Activated CD4-positive, CD25-positive, alpha-beta regulatory T cell (primary cell): ENCODE results near the gene PASD1.

ENCODE experiments used
- DNase-seq, 4 experiments: peaks; one replicate each; lab custom pipeline; 2025; lab: John Stamatoyannopoulos, UW

The PASD1 gene

DNA sequence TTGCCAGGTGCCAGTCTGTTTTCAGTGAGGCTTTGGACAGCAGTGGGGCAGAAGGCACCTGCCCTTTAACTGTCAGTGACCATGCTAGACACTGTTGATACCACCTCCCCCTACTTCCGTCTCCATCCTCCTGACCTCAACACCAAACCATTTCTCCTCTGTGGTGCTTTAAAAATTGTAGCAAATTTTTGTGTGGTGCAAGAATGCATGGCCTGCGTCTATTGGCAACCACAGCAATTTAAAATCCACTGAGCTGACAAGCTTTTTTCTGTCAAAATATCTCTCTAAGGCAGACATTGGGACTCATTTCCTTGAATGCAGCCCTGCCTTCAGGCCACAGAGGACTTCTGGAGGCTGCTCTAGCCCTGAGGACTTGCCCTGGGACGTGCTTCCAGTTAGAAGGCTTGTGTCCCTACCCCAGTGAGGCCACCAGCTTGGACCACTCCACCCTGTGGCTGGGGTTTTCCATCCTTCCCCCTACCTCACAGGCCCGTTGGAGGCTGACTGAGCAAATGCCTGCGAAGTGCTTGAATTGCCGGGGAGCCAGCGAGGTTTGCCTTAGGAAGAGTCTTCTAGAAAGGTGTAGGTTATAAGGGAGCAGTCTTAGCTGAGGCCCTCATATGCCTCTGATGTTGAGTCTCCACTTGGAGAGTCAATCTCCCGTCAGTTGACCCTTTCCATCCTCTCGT is 138.7 kb downstream of the PASD1 start:
- DNase-seq, result no peak

DNA sequence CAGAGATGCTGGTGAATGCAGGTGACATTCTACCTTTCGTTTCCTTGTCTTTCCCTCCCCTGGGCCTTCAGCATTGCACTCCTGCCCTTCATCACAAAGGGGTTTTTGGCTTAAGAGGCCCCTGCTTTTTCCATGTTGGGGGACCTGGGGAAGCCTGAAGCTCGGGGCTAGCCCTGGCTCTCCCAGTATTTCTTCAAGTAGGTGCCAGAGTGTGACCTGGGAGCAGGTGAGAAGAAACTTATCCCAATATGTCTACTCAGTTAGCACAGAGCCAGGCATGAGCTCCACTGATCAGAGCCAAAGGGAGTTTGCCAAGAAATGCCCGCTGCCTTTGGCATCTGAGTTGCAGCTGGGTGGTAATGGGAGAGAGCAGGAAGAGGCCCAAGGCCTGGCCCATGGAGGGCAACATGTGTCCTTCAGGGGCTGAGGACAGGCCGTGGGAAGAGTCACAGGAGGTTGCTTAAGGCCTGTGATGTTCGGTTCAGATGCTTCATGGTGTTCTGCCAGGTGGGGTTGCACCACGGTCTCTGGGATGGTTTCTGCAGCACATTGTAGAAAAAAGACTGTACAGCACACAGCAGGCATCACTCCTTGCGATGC is 139.4 kb downstream of the PASD1 start:
- DNase-seq, result no peak

DNA sequence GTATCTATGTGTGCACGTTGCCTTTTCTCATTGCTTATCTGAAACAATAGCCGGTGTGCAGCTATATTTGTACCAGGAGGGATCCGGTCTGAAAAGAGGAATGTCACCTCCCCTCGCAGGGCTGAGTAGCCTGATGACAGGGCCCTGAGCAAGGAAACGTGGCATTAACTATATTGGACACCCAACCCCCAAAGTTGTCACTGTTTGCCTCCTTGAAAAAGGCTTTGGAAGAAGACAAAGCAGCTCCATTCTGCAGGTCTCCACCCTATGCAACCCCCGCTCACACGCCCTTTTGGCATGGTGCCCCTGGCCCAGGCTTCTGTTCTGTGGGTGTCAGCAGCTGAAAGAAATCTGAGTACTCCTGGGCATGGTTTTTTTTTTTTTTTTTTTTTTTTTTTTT is 140.0 kb downstream of the PASD1 start:
- no peak for DNase-seq

DNA sequence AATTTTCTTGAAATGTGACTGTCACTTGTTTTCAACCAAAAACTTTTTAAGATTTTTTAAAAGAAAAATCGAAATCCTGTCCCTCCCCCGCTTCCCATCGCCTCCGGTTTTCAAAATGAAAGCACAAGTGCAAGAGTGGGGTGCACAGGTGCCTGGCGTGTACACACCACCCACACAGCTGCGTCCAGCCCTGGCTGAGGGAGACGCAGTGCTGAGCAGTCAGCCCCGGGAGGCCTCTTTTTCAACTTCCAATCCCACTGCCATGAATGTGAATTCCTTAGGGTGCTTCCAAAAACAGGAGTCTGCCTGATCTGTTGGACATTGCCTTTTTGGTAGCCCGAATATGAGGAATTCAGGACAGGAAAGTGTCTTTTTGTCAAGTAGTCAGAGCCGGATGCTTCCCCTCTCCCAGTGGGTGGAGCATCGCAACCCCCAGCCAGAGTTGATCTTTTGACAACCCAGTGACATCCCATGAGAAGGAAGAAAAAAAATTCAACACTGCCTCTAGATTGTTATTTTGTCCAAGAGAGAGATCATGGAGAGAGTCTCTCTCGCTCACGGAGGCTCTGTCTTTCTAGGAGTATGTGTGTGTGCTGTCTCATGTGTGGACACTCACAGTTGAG is 140.7 kb downstream of the PASD1 start:
- DNase-seq, result no peak

DNA sequence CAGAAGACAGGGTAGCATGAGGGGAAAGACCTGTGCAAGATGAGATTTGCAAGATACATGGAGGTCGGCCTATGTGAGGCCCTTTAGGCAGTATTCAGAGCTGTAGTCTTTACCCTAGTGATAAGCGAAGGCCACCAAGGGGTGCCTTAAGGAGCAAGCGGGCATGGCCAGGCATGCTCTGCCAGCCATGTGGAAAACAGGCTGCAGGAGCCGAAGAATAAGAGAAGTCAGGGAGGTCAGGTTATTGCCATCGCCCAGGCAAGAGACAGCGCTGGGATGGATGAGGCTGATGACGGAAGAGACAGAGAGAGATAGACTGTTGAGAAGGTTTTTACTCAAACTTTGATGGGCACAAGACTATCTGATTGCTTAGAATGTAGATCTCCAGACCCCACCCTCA is 145.3 kb downstream of the PASD1 start:
- DNase-seq, result no peak

DNA sequence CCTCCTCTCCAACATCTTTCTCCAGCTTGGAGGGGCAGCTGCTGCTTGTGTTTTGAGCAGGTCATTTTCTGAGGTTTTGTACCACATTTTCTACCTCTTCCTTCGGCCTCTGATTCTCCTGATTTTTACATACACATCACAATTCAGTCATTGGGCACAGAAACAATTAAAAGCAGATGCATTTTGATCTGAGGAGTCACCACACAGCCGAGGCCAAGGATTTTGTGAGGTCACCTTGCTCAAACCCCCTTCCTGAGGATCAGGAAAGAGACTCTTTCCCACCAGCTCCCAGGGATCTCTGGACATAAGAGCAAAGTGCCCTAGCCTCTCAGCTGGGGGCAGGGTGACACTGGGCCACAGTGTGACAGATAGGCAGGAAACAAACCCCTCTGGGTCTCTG is 147.0 kb downstream of the PASD1 start:
- DNase-seq, result no peak

DNA sequence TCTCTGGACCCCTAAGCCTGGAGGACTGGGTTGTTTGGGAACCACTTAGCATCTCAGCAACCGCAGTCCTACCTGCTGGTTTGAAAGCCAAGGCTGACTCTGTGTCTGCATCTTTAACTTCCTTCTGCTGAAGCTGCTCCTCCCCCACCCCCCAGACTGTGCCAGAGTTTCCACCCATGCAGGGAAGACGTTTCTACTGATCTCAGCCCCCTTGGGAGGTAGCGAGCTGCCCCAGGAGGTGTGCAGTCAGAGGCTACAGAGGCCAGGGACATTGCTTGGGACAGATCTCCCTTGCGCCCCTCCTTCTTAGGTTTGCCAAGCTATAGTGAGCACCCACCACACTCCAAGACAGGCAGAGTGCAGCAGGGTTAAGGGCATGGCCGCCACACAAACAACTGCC is 147.7 kb downstream of the PASD1 start:
- no peak for DNase-seq

DNA sequence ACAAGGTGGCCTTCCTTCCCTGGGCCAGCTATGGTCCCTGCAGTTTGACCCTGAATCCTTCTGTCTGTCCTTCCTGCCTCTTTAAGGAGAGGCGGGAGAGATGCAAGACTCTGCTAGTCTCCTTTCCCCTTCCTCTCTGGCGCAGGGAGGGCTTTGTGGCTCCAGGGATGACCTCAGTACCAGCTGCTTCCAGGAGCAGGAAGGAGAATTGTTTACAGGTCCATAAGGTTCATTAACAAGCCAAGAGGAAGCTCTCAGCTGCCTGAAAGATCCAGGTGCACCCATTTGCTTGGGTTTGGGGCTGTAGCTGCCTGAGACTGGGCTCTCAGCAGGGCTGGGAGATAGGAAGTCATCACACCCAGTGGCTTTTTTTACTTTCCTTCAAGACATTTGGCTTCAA is 148.3 kb downstream of the PASD1 start:
- no peak for DNase-seq

DNA sequence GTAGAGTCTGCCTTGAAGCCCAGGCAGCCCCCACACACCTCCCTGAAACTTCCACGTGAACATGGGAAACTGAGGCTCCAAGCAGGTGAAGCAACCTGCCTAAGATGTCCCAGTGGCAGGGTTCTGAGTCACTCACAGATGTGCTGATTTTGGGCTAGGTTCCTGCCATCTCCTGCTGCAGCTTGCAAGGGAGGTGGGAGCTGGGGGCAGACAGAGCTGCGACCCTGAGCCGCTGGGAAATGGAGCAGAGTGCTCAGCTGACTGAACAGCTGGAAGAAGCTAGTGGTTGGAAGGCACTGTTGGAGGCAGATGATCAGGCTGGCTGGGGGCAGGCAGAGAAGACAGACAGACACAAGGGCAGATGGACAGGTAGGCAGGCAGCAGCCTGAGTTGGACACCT is 148.8 kb downstream of the PASD1 start:
- DNase-seq, result no peak

DNA sequence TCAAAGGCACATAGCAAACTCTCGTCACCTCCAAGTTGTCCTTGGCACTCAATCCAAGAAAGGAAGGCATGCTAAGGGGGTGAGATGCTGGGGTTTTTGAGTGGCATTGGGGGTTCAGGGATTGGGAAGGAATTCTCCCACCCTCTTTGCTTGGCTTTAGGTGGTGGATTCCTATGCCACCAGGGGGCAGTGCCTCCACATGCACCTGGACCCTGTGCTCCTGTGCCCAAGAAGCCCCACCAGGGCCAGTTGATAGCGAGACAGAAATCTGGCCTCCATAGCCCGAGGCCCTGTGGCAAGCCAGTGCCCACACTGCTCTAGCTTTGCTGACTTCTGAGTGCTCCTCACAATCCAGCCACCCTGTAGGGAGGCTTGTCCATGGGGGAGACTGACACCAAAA is 150.4 kb downstream of the PASD1 start:
- DNase-seq, result no peak

DNA sequence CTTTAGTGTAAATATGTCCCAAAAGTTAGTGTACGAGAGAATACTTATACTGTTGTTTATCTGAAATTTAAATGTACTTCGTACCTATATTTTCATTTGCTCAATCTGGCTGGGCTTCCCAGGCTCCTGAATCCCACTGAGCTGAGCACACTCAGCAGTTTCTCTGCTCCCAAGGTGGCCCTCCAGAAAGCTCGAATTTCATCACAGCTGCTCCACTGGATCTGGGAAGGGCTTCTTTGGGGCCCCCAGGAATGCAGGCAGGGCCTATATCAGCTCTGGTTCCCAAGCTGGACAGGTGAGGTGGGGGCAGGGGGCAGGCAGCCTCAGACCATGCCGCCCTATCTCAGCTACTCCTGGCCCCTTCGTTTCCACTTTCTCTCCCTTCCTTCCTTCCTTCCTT is 150.9 kb downstream of the PASD1 start:
- no peak for DNase-seq

DNA sequence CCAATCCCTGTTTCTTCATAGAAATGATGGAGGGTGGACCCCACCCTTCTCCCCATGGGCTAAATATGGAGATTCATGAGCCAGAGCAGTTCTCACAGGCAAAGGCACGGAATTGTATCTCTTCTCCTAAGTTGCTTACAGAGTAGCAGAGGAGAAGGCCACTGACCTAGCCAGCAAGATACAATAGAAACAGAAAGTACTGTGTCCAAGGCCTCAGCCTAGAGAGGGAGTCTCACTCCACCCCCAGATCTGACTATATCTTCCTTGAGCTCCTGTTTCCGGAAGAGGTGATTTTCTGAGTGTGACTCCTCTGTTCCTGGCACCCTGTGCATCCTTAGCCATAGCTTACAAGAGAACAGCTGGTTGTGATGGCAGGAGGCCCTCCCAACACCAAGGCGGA is 152.3 kb downstream of the PASD1 start, which contains the start of gene FATE1:
FATE1 (plus strand) TSS at position 284 of the 400 bp plus-strand sequence; CDS start at position 369, 85 bp downstream.
- DNase-seq, result no peak

DNA sequence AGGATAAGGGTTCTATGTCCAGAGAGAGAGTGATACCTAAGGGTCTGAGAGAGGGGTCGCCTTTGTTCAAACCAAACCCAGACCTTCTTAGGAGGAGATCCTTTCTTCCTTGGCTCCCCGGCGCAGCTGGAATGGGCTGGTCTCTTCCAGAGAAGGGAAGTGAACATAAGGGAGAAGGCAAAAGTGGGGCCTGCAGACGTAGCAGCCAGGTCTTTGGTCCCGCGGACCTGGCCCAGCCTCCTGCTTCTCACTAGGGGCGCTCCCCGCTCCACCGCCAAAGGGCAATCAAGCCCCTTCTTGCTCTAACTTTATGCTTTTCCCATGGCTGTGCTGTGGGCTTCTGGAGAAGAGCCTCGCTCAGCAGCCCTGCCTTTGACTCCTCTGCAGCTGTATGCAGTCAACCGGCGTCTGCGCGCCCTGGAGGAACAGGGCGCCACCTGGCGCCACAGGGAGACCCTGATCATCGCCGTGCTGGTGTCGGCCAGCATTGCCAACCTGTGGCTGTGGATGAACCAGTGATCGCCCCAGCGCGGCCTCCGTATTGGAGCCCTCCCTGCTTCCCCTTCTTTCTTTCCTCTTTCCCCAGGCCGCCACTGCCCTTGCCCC is 158.9 kb downstream of the PASD1 start:
- no peak for DNase-seq

DNA sequence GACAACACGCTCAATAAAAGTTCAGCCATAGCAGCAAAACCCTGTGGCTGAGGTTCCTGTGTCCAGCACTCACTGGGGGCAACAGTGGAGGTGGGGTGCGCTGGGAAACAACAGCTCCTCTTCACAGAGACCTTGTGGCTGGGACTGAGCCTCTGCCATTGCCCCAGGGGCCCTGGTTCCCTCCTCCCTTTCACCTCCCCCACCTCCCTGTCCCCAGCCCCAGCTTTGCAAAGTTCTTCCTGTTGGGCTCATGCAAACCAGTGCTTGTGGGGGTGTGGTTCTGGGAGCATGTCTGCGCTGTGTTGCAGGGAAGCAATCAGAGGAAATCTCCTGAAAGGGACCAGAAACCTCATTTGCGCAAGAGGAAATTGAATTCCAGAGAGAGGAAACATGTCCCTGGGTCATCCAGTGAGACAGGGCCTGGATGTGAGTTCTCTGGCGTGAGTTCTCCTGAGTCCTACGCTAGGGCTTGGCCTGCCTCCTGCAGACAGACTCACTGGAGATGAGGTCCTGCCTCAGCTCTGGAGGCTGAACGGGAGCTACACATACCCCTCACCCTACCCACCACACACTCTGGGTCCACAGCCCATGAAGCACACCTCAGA is 159.8 kb downstream of the PASD1 start:
- DNase-seq, result no peak

DNA sequence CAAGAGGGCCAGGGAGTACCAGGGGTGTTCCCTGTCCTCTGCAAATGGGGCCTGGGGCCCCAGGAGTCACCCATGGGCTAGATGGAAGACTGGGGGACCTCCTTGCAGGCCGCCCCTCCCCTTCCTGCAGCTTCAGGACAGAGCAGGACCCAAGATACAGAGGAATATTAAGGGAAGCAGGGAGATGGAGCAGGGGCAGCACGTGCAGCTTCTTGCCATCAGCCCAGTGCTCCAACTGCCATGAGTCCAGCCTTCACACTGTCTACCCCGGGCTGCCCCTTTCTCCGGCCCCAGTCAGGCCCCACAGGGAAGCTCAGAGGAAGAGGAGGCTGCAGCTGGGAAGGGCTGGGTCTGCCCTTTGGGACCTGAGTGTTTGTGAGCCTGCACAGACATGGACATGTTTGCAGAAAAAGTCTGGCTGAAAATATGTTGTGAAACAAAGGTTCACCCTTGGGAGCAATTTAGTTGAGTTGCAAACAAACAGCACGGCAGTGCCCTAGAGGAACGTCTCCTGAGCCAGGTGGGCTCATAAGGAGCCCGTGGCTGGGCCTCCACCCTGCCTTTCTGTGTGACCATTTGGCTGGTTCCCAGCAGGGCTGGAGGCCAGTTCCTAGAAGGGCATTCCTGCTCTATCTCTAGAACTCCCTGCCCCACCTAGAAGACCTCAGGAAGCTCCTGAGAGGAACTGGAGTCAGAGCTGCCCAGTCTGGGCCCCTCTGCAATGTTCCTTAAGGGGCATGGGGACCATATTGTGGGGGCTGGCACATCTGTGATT is 161.3 kb downstream of the PASD1 start:
- no peak for DNase-seq

DNA sequence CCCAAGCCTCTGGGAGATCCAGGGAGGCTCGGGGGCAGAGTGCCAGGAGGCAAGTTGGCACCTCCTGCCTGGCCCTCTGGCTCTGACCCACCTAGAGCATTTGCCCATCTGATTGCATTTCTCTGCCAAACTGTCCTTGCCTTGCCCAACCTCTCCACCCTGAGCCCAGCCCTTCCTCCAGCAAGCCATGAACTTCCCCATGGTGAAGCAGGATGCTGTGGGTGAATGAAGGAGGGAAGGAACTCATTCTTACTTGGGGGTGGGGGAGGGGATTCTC is 161.8 kb downstream of the PASD1 start:
- DNase-seq, result no peak
